AG04450 (cell line): ENCODE measurements around the gene RRP8. TPM values are rescaled to one million over a fixed set of nuclear protein-coding genes. Genes with fewer than 3 reads are reported as not detected.

Source experiments
- CTCF ChIA-PET: fragments of 300-600, 350-600 bp; formaldehyde crosslinking; extraction: SDS; loops from one replicate; lab custom pipeline; 2022; ENCODE audit warnings: antibody characterized with exemption, inconsistent platforms; lab: Charles Lee
- POLR2A ChIA-PET: fragments of 350-600 bp; formaldehyde crosslinking; extraction: SDS; loops from one replicate; lab custom pipeline; 2021; ENCODE audit warnings: antibody characterized with exemption, inconsistent platforms; lab: Yijun Ruan, JAX
- DNase-seq: peaks from one replicate; pipeline ENCODE4 v3.0.0-alpha.2; 2011; ENCODE audit warnings: low read depth, low spot score
- H3K27ac ChIP-seq: one replicate; pipeline ENCODE4 v1.5.1; 2012; ENCODE audit warnings: low read depth, low read length, control low read depth
- H3K27me3 ChIP-seq: one replicate; pipeline ENCODE4 v1.6.0; 2012; ENCODE audit warnings: low read length; ENCODE audit not compliant: control insufficient read depth, insufficient read depth
- H3K4me3 ChIP-seq: 2 replicates; pipeline ENCODE4 v1.5.1; 2011; ENCODE audit warnings: mild to moderate bottlenecking, low read depth, low read length, control low read depth
- H3K9me3 ChIP-seq: 2 replicates; pipeline ENCODE4 v1.5.1; 2012; ENCODE audit warnings: low read length; ENCODE audit not compliant: control insufficient read depth, insufficient read depth
- polyA plus RNA-seq: library from polyadenylated mRNA; depleted of rRNA; stranded (reverse); fragments of >200 nt; gene quantifications from 2 replicates; pipeline ENCODE4 v1.2.3, GENCODE V29; 2011
- TF ChIP-seq, protein P1 (sequence below): IDR thresholded peaks from 2 replicates; pipeline ENCODE4 v1.5.1; 2011; ENCODE audit warnings: low read depth, low read length, control low read depth, inconsistent platforms

Gene RRP8
- polyA plus RNA-seq, 1 experiment: 16.3 TPM

DNA sequence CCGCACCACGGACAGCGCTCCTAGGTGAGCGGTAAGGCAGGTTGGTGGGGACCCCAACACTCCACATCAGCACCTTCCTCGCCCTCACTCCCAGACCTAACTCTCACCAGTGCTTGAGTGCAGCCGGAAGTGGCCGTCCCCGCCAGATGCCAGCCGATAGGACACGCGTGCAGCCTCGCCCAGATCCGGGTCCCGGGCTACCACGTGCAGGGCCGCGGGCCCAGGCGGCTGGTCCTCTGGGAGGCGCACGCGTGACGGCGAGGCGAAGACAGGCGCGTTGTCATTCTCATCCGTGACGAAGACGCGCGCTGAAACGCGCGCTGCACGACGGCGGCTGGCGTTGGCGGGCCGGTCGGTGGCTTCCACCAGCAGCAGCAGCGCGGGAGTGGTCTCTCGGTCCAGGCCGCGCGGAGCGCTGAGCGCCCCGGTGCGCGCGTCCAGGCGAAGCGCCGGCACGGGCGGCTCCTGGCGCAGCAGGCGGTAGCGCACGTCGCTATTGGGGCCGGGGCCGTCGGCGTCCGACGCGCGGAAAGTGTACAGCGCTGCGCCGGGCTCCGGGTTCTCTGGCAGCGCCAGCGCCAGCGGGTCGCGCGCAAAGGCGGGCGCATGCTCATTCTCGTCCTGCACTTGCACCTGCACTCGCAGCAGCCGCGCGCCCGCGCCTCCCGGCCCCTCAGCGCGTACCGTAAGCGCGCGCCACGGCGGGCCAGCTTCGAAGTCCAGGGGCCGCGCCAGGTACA is 26.6 kb upstream of the RRP8 start:
- no peaks in the 10 kb centered on the region for H3K27me3 ChIP-seq
- ChIA-PET POLR2A (no interaction called here), CTCF (interaction anchor here (1.0 kb wide), 1 partner anchor 183 kb away, joined by 4 read pairs; no protein-coding TSS in a partner anchor)
- H3K4me3 ChIP-seq: no peak overlapping the region
- no peak for DNase-seq
- peaks cover 4% of the 10 kb centered on the region; the same call in 1 of the 2 replicates for H3K9me3 ChIP-seq
- H3K27ac ChIP-seq: no peak overlapping the region
- TF ChIP-seq, protein P1, sequence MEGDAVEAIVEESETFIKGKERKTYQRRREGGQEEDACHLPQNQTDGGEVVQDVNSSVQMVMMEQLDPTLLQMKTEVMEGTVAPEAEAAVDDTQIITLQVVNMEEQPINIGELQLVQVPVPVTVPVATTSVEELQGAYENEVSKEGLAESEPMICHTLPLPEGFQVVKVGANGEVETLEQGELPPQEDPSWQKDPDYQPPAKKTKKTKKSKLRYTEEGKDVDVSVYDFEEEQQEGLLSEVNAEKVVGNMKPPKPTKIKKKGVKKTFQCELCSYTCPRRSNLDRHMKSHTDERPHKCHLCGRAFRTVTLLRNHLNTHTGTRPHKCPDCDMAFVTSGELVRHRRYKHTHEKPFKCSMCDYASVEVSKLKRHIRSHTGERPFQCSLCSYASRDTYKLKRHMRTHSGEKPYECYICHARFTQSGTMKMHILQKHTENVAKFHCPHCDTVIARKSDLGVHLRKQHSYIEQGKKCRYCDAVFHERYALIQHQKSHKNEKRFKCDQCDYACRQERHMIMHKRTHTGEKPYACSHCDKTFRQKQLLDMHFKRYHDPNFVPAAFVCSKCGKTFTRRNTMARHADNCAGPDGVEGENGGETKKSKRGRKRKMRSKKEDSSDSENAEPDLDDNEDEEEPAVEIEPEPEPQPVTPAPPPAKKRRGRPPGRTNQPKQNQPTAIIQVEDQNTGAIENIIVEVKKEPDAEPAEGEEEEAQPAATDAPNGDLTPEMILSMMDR: no peak

DNA sequence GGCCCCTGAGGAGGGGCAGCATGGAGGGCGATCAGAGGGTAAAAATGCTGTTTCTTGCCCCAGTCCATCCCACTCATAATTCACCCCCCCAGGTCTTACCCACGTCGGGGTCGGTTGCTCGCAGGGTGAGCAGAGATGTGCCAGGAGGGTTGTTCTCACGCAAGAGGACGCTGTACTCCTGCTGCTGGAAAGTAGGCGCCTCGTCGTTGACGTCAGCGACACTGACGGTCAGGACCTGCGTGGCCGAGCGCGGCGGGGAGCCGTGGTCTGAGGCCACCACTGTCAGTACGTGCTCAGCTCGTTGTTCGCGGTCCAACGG is 26.1 kb upstream of the RRP8 start:
- TF ChIP-seq, protein P1: no peak
- DNase-seq: no peak
- Histone ChIP-seq H3K9me3 (peaks cover 4% of the 10 kb centered on the region; the same call in 1 of the 2 replicates), H3K27me3 (no peaks in the 10 kb centered on the region), H3K27ac (no peak overlapping the region), H3K4me3 (no peak overlapping the region)
- CTCF ChIA-PET: no interaction called here
- POLR2A ChIA-PET: no interaction called here

DNA sequence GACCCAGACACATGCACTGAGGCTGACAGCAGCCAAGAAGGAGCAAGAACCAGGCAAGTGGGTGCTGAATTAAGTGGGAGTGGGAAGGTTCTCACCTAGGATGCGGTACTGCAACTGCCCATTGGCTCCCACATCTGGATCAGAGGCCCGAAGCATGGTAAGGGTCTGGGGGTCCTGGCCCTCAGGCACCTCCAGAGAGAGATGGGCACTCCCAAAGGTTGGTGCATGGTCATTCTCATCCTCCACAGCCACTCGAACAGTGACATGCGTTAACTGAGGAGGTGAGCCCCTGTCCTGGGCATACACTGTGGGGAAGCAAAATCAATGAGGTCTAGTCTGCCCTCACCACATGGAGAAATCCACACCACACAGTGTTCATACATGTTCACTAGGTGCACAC is 25.1 kb upstream of the RRP8 start:
- H3K4me3 ChIP-seq: no peak overlapping the region
- H3K27me3 ChIP-seq: no peaks in the 10 kb centered on the region
- TF ChIP-seq, protein P1: no peak
- peaks cover 4% of the 10 kb centered on the region; the same call in 1 of the 2 replicates for H3K9me3 ChIP-seq
- DNase-seq: no peak
- POLR2A ChIA-PET: no interaction called here
- CTCF ChIA-PET: interaction anchor here (0.7 kb wide), 1 partner anchor 79 kb away, joined by 3 read pairs; no protein-coding TSS in a partner anchor
- no peak overlapping the region for H3K27ac ChIP-seq

DNA sequence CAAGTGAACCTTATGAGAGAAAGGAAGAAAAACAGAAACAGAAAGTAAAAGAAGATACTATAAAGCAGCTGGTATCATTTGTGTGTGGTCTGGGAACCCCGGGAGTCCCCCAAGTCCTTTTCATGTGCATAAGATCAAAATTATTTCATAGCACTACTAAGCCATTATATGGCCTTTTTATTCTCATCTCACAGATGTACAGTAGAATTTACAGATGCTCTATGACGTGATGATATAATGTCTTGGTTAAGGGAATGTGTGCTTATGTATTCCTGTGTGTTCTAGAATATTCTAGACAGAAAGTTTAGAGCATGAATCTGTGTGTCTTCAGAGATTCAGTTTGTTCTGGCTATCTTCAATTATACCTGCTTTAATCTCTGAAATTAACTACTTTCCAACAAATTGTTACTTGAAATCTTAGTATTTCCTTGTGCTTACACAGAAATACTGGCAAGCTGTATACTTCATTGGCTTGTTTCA is 24.4 kb upstream of the RRP8 start:
- TF ChIP-seq, protein P1: no peak
- CTCF ChIA-PET: interaction anchor here (0.7 kb wide), 1 partner anchor 78 kb away, joined by 3 read pairs; no protein-coding TSS in a partner anchor
- H3K9me3 ChIP-seq: peaks cover 4% of the 10 kb centered on the region; the same call in 1 of the 2 replicates
- no peak overlapping the region for H3K4me3 ChIP-seq
- H3K27me3 ChIP-seq: no peaks in the 10 kb centered on the region
- H3K27ac ChIP-seq: no peak overlapping the region
- no peak for DNase-seq
- POLR2A ChIA-PET: interaction anchor here (0.6 kb wide), 1 partner anchor 16 kb away, joined by 4 read pairs; the partner anchor contains the start of gene TAF10
